ENCODE data around the gene CPVL. TPM values are rescaled to one million over a fixed set of nuclear protein-coding genes. Genes with fewer than 3 reads are reported as not detected.

The CPVL gene
- total RNA-seq, 1 experiment from 2014 or later, result 26.9 TPM

GRCh38 chr7:28964056-28964455 is 182.3 kb downstream of the CPVL start:
- no peak overlapping the region for H3K4ac ChIP-seq (ENCODE audit: low read depth, low read length)
- no peak overlapping the region for H2BK15ac ChIP-seq (ENCODE audit: low read depth, low read length)
- H4K5ac ChIP-seq (ENCODE audit: insufficient read length, low read depth, low read length), result no peak overlapping the region
- no peak overlapping the region for H3K27ac ChIP-seq (ENCODE audit: insufficient read length, low read depth, low read length)
- Mint-ChIP-seq H3K4me1 (peaks cover 16 to 17% of the 10 kb centered on the region in 2 experiments), H3K4me3 (no peak overlapping the region), H3K36me3 (ENCODE audit: insufficient read depth in 1 of 3, low read depth in 3 of 3) (peaks cover 0 to 2% (median 0%) of the 10 kb centered on the region in 3 experiments; a peak in 1 of 7 replicates), H3K27me3 (ENCODE audit: low read depth) (peaks cover 33% of the 10 kb centered on the region), H3K27ac (no peak overlapping the region), H3K9me3 (no peaks in the 10 kb centered on the region)
- H3K27me3 ChIP-seq (ENCODE audit: insufficient read depth, low read length), result no peaks in the 10 kb centered on the region
- H3K56ac ChIP-seq (ENCODE audit: insufficient read length, low read depth, low read length), result no peak overlapping the region
- no peak overlapping the region for H2BK20ac ChIP-seq (ENCODE audit: low read depth, low read length, poor library complexity, severe bottlenecking)
- H4K20me1 ChIP-seq (ENCODE audit: control insufficient read depth, insufficient read depth, insufficient read length), result no peaks in the 10 kb centered on the region
- H4K91ac ChIP-seq (ENCODE audit: insufficient read length, low read depth, low read length), result no peak overlapping the region
- no peaks in the 10 kb centered on the region for H3K23me2 ChIP-seq (ENCODE audit: insufficient read length, low read depth, low read length, poor library complexity, severe bottlenecking)
- no peak overlapping the region for H4K8ac ChIP-seq (replicated peaks; ENCODE audit: insufficient read length, low read depth, low read length)
- no peak overlapping the region for H3K18ac ChIP-seq (ENCODE audit: insufficient read length, low read depth, low read length)
- no peak overlapping the region for H3K23ac ChIP-seq (ENCODE audit: insufficient read length, low read depth, low read length)
- no peak overlapping the region for H3K4me2 ChIP-seq (ENCODE audit: insufficient read depth, insufficient read length, low read length)
- no peaks in the 10 kb centered on the region for H3K9me3 ChIP-seq (ENCODE audit: control insufficient read depth, low read depth, low read length)
- no peak overlapping the region for H2BK120ac ChIP-seq (ENCODE audit: low read depth, low read length, poor library complexity, severe bottlenecking)
- no peak for TF ChIP-seq CTCF (conservative IDR thresholded peaks at IDR 0.05)
- no peak overlapping the region for H2BK12ac ChIP-seq (ENCODE audit: insufficient read length, low read depth, low read length)
- peaks cover 8% of the 10 kb centered on the region; the same call in 1 of the 2 replicates for H3K4me1 ChIP-seq (ENCODE audit: insufficient read depth, low read length)
- no CpG with 5 or more reads among the region's 2 CpGs for WGBS (ENCODE audit: extremely low coverage, insufficient read length, low lambda C conversion rate)
- H2BK5ac ChIP-seq (ENCODE audit: insufficient read length, low read length), result no peak overlapping the region
- DNase-seq, result no peak
- H2AK5ac ChIP-seq (ENCODE audit: insufficient read length, low read length), result no peak overlapping the region
- no peaks in the 10 kb centered on the region for H3K79me2 ChIP-seq (ENCODE audit: insufficient read depth, low read length)
- no peak overlapping the region for H2AFZ ChIP-seq (ENCODE audit: low read length)
- no peak overlapping the region for H3K14ac ChIP-seq (ENCODE audit: insufficient read depth, low read length)
- no peak overlapping the region for H3K9ac ChIP-seq (ENCODE audit: extremely low read depth, insufficient read length, low read length)
- H3K79me1 ChIP-seq (ENCODE audit: insufficient read depth, low read depth, low read length, poor library complexity, severe bottlenecking), result no peaks in the 10 kb centered on the region
- H3T11ph ChIP-seq (ENCODE audit: low read length), result no peak overlapping the region

Data from H9 (cell line).